Skeletal muscle satellite cell (primary cell): Measurements from ENCODE around the gene SEC22A.

Experiments
- H3K27me3 ChIP-seq: 2 replicates; pipeline ENCODE4 v1.7.0; 2013; ENCODE audit warnings: low read length; ENCODE audit not compliant: control insufficient read depth, insufficient read depth
- H3K36me3 ChIP-seq: 2 replicates; pipeline ENCODE4 v1.7.0; 2013; ENCODE audit warnings: mild to moderate bottlenecking, control low read depth, low read length; ENCODE audit not compliant: insufficient read depth
- H3K4me1 ChIP-seq: 2 replicates; pipeline ENCODE4 v1.7.0; 2013; ENCODE audit warnings: low read length; ENCODE audit not compliant: control insufficient read depth, insufficient read depth
- H3K4me2 ChIP-seq: 2 replicates; pipeline ENCODE4 v1.7.0; 2013; ENCODE audit warnings: mild to moderate bottlenecking, low read length
- H3K4me3 ChIP-seq: 2 replicates; pipeline ENCODE4 v1.7.0; 2013; ENCODE audit warnings: low read length
- H3K9ac ChIP-seq: 2 replicates; pipeline ENCODE4 v1.7.0; 2013; ENCODE audit warnings: mild to moderate bottlenecking, low read depth, low read length, moderate library complexity
- H3K9me3 ChIP-seq: replicated peaks from 2 replicates; pipeline ENCODE4 v1.7.0; 2013; ENCODE audit warnings: mild to moderate bottlenecking, control low read depth, low read length

The SEC22A gene

GRCh38 chr3:123290962-123291361 lies 89.2 kb downstream of the SEC22A start:
- no peak overlapping the region for H3K4me2 ChIP-seq
- H3K4me3 ChIP-seq: no peak overlapping the region
- H3K9me3 ChIP-seq: no peaks in the 10 kb centered on the region
- no peaks in the 10 kb centered on the region for H3K36me3 ChIP-seq
- H3K9ac ChIP-seq: no peak overlapping the region
- no peaks in the 10 kb centered on the region for H3K4me1 ChIP-seq
- H3K27me3 ChIP-seq: peaks cover 19% of the 10 kb centered on the region

- no peak overlapping the region for H3K4me2 ChIP-seq
- peaks cover 22% of the 10 kb centered on the region for H3K27me3 ChIP-seq
- no peaks in the 10 kb centered on the region for H3K9me3 ChIP-seq
- H3K4me3 ChIP-seq: no peak overlapping the region
- H3K9ac ChIP-seq: no peak overlapping the region
- no peaks in the 10 kb centered on the region for H3K36me3 ChIP-seq
- H3K4me1 ChIP-seq: no peaks in the 10 kb centered on the region
Observed at GRCh38 chr3:123291404-123291803, 89.7 kb downstream of the SEC22A start.

- Histone ChIP-seq H3K27me3 (peaks cover 28% of the 10 kb centered on the region), H3K4me1 (no peaks in the 10 kb centered on the region), H3K9ac (no peak overlapping the region), H3K4me2 (no peak overlapping the region), H3K4me3 (no peak overlapping the region), H3K36me3 (no peaks in the 10 kb centered on the region), H3K9me3 (no peaks in the 10 kb centered on the region)
Observed at GRCh38 chr3:123292321-123293310, 90.9 kb downstream of the SEC22A start.

- peaks cover 37% of the 10 kb centered on the region for H3K27me3 ChIP-seq
- no peak overlapping the region for H3K4me3 ChIP-seq
- no peaks in the 10 kb centered on the region for H3K4me1 ChIP-seq
- H3K36me3 ChIP-seq: no peaks in the 10 kb centered on the region
- no peak overlapping the region for H3K9ac ChIP-seq
- H3K9me3 ChIP-seq: no peaks in the 10 kb centered on the region
- H3K4me2 ChIP-seq: no peak overlapping the region
Observed at GRCh38 chr3:123294296-123294938, 92.7 kb downstream of the SEC22A start.

GRCh38 chr3:123295171-123295900 lies 93.6 kb downstream of the SEC22A start:
- Histone ChIP-seq H3K4me1 (no peaks in the 10 kb centered on the region), H3K9me3 (no peaks in the 10 kb centered on the region), H3K36me3 (no peaks in the 10 kb centered on the region), H3K27me3 (peaks cover 46% of the 10 kb centered on the region), H3K9ac (no peak overlapping the region), H3K4me3 (no peak overlapping the region), H3K4me2 (no peak overlapping the region)

- Histone ChIP-seq H3K4me3 (no peak overlapping the region), H3K4me2 (no peak overlapping the region), H3K4me1 (no peaks in the 10 kb centered on the region), H3K9ac (no peak overlapping the region), H3K36me3 (no peaks in the 10 kb centered on the region), H3K27me3 (peaks cover 50% of the 10 kb centered on the region), H3K9me3 (no peaks in the 10 kb centered on the region)
Observed at GRCh38 chr3:123295901-123296250, 94.1 kb downstream of the SEC22A start.

- peaks cover 50% of the 10 kb centered on the region for H3K27me3 ChIP-seq
Observed at GRCh38 chr3:123296261-123296660, 94.5 kb downstream of the SEC22A start.

GRCh38 chr3:123296836-123297626 lies 95.3 kb downstream of the SEC22A start:
- Histone ChIP-seq H3K36me3 (no peaks in the 10 kb centered on the region), H3K4me1 (no peaks in the 10 kb centered on the region), H3K27me3 (peaks cover 50% of the 10 kb centered on the region), H3K4me3 (no peak overlapping the region), H3K9ac (no peak overlapping the region), H3K9me3 (no peaks in the 10 kb centered on the region), H3K4me2 (no peak overlapping the region)

More at GRCh38 chr3:123296261-123296660, 94.5 kb downstream of the SEC22A start:
- Histone ChIP-seq H3K4me1 (no peaks in the 10 kb centered on the region), H3K9ac (no peak overlapping the region), H3K36me3 (no peaks in the 10 kb centered on the region), H3K4me2 (no peak overlapping the region), H3K4me3 (no peak overlapping the region), H3K9me3 (no peaks in the 10 kb centered on the region)

GRCh38 chr3:123297627-123297899 lies 95.8 kb downstream of the SEC22A start:
- H3K27me3 ChIP-seq: peaks cover 50% of the 10 kb centered on the region
- H3K9ac ChIP-seq: no peak overlapping the region
- H3K9me3 ChIP-seq: no peaks in the 10 kb centered on the region
- no peak overlapping the region for H3K4me2 ChIP-seq
- H3K36me3 ChIP-seq: no peaks in the 10 kb centered on the region
- H3K4me1 ChIP-seq: no peaks in the 10 kb centered on the region
- H3K4me3 ChIP-seq: no peak overlapping the region

- no peaks in the 10 kb centered on the region for H3K9me3 ChIP-seq
- no peak overlapping the region for H3K4me3 ChIP-seq
- H3K9ac ChIP-seq: no peak overlapping the region
- no peaks in the 10 kb centered on the region for H3K36me3 ChIP-seq
- no peaks in the 10 kb centered on the region for H3K4me1 ChIP-seq
- H3K27me3 ChIP-seq: peaks cover 50% of the 10 kb centered on the region
- H3K4me2 ChIP-seq: no peak overlapping the region
Observed at GRCh38 chr3:123298903-123299302, 97.2 kb downstream of the SEC22A start.

- no peaks in the 10 kb centered on the region for H3K4me1 ChIP-seq
- no peaks in the 10 kb centered on the region for H3K36me3 ChIP-seq
- H3K4me3 ChIP-seq: no peak overlapping the region
- no peaks in the 10 kb centered on the region for H3K9me3 ChIP-seq
- peaks cover 45% of the 10 kb centered on the region for H3K27me3 ChIP-seq
- no peak overlapping the region for H3K9ac ChIP-seq
- no peak overlapping the region for H3K4me2 ChIP-seq
Observed at GRCh38 chr3:123299581-123299980, 97.8 kb downstream of the SEC22A start.
